T-helper 1 cell treated with Interleukin-12 subunit alpha and Interleukin-12 subunit beta and Interleukin-4 antibody, amounts not matched to agents 30 μg/mL and 1 μg/mL, for 36 hours (primary cell): ENCODE measurements around the gene FHOD3.

Experiments used
- H3K27ac Mint-ChIP-seq: one replicate; pipeline ENCODE4 v1.8.0; 2021; ENCODE audit warnings: mild to moderate bottlenecking, mixed read lengths
- H3K27me3 Mint-ChIP-seq: one replicate; pipeline ENCODE4 v1.8.0; 2021; ENCODE audit warnings: low read depth, mixed read lengths
- H3K36me3 Mint-ChIP-seq: one replicate; pipeline ENCODE4 v1.8.0; 2021; ENCODE audit warnings: low read depth, mixed read lengths
- H3K4me1 Mint-ChIP-seq: one replicate; pipeline ENCODE4 v1.8.0; 2021; ENCODE audit warnings: low read depth, mixed read lengths
- H3K4me3 Mint-ChIP-seq: one replicate; pipeline ENCODE4 v1.8.0; 2021; ENCODE audit warnings: mild to moderate bottlenecking, moderate library complexity, mixed read lengths
- H3K9me3 Mint-ChIP-seq: one replicate; pipeline ENCODE4 v1.8.0; 2021; ENCODE audit warnings: mixed read lengths

Gene FHOD3

GRCh38 chr18:36595046-36595817 is 297.7 kb downstream of the FHOD3 start:
- Mint-ChIP-seq H3K27ac (no peak overlapping the region), H3K4me3 (no peak overlapping the region), H3K36me3 (no peaks in the 10 kb centered on the region), H3K4me1 (no peaks in the 10 kb centered on the region), H3K27me3 (no peaks in the 10 kb centered on the region), H3K9me3 (no peaks in the 10 kb centered on the region)

DNA sequence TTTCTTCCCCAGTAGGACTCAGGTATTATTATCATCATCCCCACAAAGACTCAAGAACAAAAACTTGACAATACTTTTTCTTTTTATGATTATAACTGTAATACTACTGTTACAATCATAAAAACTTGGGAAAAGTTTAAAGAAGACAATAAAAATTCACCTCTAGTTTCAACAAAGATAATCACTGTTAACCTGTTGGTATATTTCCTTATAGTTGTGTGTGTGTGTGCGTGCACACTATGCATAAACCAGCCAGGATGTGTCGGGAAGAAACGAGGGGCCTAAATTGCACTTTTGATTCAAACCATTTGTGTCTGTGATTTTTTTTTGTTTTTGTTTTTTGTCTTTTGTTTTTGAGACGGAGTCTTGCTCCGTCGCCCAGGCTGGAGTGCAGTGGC is 298.3 kb downstream of the FHOD3 start:
- Mint-ChIP-seq H3K4me3 (no peak overlapping the region), H3K4me1 (no peaks in the 10 kb centered on the region), H3K36me3 (no peaks in the 10 kb centered on the region), H3K9me3 (peaks cover 5% of the 10 kb centered on the region), H3K27ac (no peak overlapping the region), H3K27me3 (no peaks in the 10 kb centered on the region)

- Mint-ChIP-seq H3K36me3 (no peaks in the 10 kb centered on the region), H3K27me3 (no peaks in the 10 kb centered on the region), H3K4me1 (peaks cover 2% of the 10 kb centered on the region), H3K9me3 (peaks cover 6% of the 10 kb centered on the region), H3K27ac (no peak overlapping the region), H3K4me3 (no peak overlapping the region)
Observed at GRCh38 chr18:36597636-36598035, 300.1 kb downstream of the FHOD3 start.

DNA sequence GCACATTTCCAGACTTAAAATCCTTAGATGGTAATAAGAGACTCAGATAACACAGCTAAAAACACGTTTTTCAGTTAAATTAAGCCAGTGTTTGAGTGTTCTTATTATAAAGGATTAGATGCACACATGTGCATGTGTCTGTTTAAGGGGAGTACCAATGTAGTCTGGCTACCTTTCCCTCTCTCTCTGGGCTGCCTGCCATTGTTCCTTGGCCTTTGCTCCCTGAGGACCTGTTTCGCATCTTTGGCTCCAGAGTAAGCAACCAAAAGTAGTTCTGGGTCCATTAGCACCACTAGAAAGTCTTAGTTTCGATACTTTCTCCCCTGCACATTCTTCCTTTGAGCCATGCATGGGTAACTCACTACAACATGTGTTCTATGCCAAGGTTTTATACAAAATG is 303.0 kb downstream of the FHOD3 start:
- Mint-ChIP-seq H3K36me3 (no peaks in the 10 kb centered on the region), H3K27me3 (no peaks in the 10 kb centered on the region), H3K4me1 (peaks cover 2% of the 10 kb centered on the region), H3K27ac (no peak overlapping the region), H3K9me3 (peaks cover 6% of the 10 kb centered on the region), H3K4me3 (no peak overlapping the region)

GRCh38 chr18:36601316-36601715 is 303.8 kb downstream of the FHOD3 start:
- peaks cover 2% of the 10 kb centered on the region for H3K4me1 Mint-ChIP-seq
- no peak overlapping the region for H3K4me3 Mint-ChIP-seq

DNA sequence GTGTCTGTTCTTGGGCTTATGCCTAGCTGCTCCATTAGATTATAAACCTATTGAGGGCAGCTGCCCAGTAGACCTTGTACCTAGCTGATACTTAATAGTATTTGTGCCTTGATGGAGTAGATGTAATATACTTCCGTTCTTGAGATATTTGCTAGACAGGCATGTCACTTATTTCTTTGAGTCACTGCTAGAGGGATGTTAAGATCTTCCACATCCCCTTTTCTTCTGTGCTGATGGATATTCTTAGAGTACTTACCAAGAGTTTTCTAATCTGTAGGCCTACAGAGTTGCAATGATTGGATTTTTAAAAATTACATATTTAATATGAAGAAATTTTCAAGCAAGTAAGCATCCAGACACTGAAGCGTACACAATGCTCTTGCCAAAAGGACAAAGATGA is 304.6 kb downstream of the FHOD3 start:
- H3K9me3 Mint-ChIP-seq, result peaks cover 6% of the 10 kb centered on the region
- H3K4me1 Mint-ChIP-seq, result peaks cover 2% of the 10 kb centered on the region
- H3K27me3 Mint-ChIP-seq, result no peaks in the 10 kb centered on the region
- H3K4me3 Mint-ChIP-seq, result no peak overlapping the region
- no peaks in the 10 kb centered on the region for H3K36me3 Mint-ChIP-seq
- no peak overlapping the region for H3K27ac Mint-ChIP-seq

More at GRCh38 chr18:36601316-36601715, 303.8 kb downstream of the FHOD3 start:
- peaks cover 6% of the 10 kb centered on the region for H3K9me3 Mint-ChIP-seq
- no peaks in the 10 kb centered on the region for H3K36me3 Mint-ChIP-seq
- no peak overlapping the region for H3K27ac Mint-ChIP-seq
- no peaks in the 10 kb centered on the region for H3K27me3 Mint-ChIP-seq

GRCh38 chr18:36602620-36603019 is 305.1 kb downstream of the FHOD3 start:
- Mint-ChIP-seq H3K27me3 (no peaks in the 10 kb centered on the region), H3K9me3 (peaks cover 6% of the 10 kb centered on the region), H3K4me3 (no peak overlapping the region), H3K4me1 (peaks cover 2% of the 10 kb centered on the region), H3K36me3 (no peaks in the 10 kb centered on the region), H3K27ac (no peak overlapping the region)

GRCh38 chr18:36608107-36608506 is 310.6 kb downstream of the FHOD3 start:
- Mint-ChIP-seq H3K9me3 (no peaks in the 10 kb centered on the region), H3K27ac (no peak overlapping the region), H3K27me3 (no peaks in the 10 kb centered on the region), H3K36me3 (no peaks in the 10 kb centered on the region), H3K4me3 (no peak overlapping the region), H3K4me1 (no peaks in the 10 kb centered on the region)

GRCh38 chr18:36610258-36610657 is 312.7 kb downstream of the FHOD3 start:
- Mint-ChIP-seq H3K36me3 (no peaks in the 10 kb centered on the region), H3K4me1 (no peaks in the 10 kb centered on the region), H3K9me3 (no peaks in the 10 kb centered on the region), H3K27me3 (no peaks in the 10 kb centered on the region), H3K4me3 (no peak overlapping the region), H3K27ac (no peak overlapping the region)

DNA sequence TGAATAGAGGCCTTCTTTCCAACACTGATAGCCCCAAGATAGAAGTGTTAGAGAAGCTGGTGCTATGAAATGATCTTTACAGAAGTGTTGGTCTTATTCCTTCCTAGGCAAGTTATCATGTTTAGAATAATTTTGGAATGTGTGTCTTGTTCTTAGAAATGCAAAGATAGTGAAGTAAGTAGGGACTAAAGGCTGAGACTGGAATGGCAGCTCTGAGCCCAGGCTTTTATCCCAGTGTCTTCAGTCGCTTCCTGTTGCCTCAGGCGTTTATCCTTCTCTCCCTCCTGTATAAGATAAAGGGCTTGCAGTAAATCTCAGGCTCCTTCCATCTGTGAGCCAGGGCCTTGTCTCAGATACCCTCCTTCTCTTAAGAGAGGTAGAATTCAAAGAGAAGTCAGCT is 313.1 kb downstream of the FHOD3 start:
- H3K27ac Mint-ChIP-seq, result no peak overlapping the region
- no peaks in the 10 kb centered on the region for H3K27me3 Mint-ChIP-seq
- no peaks in the 10 kb centered on the region for H3K4me1 Mint-ChIP-seq
- no peaks in the 10 kb centered on the region for H3K36me3 Mint-ChIP-seq
- H3K4me3 Mint-ChIP-seq, result no peak overlapping the region
- H3K9me3 Mint-ChIP-seq, result no peaks in the 10 kb centered on the region

DNA sequence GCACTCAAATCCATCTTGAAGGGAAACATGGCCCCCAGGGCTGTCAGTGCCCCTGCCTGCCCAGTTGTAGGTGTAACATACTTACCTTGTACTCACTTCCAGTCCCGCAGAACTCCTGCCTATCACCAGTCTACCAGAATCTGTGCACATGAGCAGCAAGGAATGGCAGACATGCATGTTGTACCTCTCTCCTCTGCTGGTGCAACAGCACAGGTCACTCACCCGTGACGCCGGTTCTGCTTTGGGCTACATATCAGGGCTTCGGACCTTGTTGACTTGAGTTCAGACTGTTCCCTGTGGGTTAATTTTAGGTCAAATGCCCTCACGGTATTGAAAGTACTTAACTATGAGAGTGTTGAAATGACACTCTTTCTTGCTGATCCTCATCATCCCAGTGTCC is 315.6 kb downstream of the FHOD3 start:
- Mint-ChIP-seq H3K4me3 (no peak overlapping the region), H3K4me1 (no peaks in the 10 kb centered on the region), H3K9me3 (no peaks in the 10 kb centered on the region), H3K27ac (no peak overlapping the region), H3K27me3 (no peaks in the 10 kb centered on the region), H3K36me3 (no peaks in the 10 kb centered on the region)

DNA sequence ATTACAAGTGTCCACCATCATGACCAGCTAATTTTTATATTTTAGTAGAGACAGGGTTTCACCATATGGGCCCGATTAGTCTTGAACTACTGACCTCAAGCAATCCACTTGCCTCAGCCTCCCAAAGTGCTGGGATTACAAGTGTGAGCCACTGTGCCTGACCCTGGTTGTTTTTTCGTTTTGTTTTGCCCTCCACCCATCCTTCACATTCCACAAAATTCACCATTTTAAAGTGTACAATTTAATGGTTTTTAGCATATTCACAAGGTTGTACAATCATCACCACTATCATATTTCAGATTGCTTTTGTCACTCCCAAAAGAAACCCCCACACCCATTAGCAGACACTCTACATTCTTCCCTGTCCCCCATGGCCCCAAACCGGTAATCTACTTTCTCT is 316.3 kb downstream of the FHOD3 start:
- no peaks in the 10 kb centered on the region for H3K27me3 Mint-ChIP-seq
- no peaks in the 10 kb centered on the region for H3K4me1 Mint-ChIP-seq
- H3K9me3 Mint-ChIP-seq, result no peaks in the 10 kb centered on the region
- no peak overlapping the region for H3K4me3 Mint-ChIP-seq
- H3K27ac Mint-ChIP-seq, result no peak overlapping the region
- H3K36me3 Mint-ChIP-seq, result no peaks in the 10 kb centered on the region

- Mint-ChIP-seq H3K4me3 (no peak overlapping the region), H3K9me3 (no peaks in the 10 kb centered on the region), H3K4me1 (no peaks in the 10 kb centered on the region), H3K27ac (no peak overlapping the region), H3K27me3 (no peaks in the 10 kb centered on the region), H3K36me3 (no peaks in the 10 kb centered on the region)
Observed at GRCh38 chr18:36620788-36621187, 323.3 kb downstream of the FHOD3 start.

DNA sequence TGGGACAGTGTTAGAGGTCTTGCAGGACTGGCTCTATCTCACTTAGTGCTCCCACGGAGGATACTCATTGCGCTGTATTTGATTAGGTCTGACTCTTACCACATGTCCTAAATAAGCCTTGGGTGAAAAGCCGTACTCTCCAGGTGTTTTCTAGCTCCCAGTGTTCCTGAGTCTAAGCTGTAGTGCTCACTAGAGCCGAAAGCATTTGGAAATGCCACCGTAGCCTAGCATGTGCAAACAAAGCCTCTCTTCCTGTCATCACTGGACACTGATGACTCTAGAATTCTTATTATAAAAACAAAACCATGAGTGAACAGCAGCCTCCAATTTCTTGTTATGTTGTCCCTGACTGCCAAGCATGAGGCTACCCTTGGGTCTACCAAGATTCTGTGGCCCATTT is 325.1 kb downstream of the FHOD3 start:
- H3K9me3 Mint-ChIP-seq, result no peaks in the 10 kb centered on the region
- no peak overlapping the region for H3K27ac Mint-ChIP-seq
- H3K27me3 Mint-ChIP-seq, result no peaks in the 10 kb centered on the region
- no peaks in the 10 kb centered on the region for H3K4me1 Mint-ChIP-seq
- H3K4me3 Mint-ChIP-seq, result no peak overlapping the region
- H3K36me3 Mint-ChIP-seq, result no peaks in the 10 kb centered on the region

DNA sequence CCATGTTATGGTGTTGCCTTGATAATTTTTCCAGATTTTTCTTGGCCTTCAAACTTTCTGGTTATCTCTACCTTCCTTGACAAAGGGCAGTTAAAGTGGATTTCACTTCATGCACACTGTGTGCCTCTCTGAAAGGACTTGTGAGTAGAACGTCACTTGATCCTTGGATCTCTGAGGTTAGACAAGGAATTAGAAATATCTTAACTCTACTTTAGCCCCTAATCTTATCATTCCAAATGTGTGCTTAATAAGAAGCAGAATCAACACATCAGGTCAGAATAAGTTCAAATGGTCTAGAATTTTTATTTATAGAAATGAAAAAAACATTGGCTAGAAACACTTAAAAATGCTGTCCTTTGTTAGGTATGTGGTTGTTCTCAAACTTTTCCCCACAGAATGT is 325.6 kb downstream of the FHOD3 start:
- no peaks in the 10 kb centered on the region for H3K36me3 Mint-ChIP-seq
- H3K9me3 Mint-ChIP-seq, result no peaks in the 10 kb centered on the region
- no peak overlapping the region for H3K27ac Mint-ChIP-seq
- no peaks in the 10 kb centered on the region for H3K27me3 Mint-ChIP-seq
- H3K4me3 Mint-ChIP-seq, result no peak overlapping the region
- no peaks in the 10 kb centered on the region for H3K4me1 Mint-ChIP-seq
